MCF 10A (cell line): ENCODE measurements around the gene VWA5A. TPM values are rescaled to one million over a fixed set of nuclear protein-coding genes. Genes with fewer than 3 reads are reported as not detected.

Source experiments
- BruUV-seq: library from RNA; stranded (reverse); fragments of 400-500 nt; replicated peaks from 2 replicates; lab custom pipeline; 2021; lab: Mats Ljungman, UMichigan
- CTCF ChIA-PET: fragments of 300-600 bp; sonication (Branson Sonifier 250); formaldehyde crosslinking; extraction: SDS; loops from one replicate; lab custom pipeline; 2021; ENCODE audit warnings: antibody characterized with exemption, inconsistent platforms; lab: Yijun Ruan, JAX
- POLR2A ChIA-PET: fragments of 300-600, 350-650 bp; sonication (Branson Sonifier 250); formaldehyde crosslinking; extraction: SDS; loops from one replicate; lab custom pipeline; 2020; ENCODE audit warnings: antibody characterized with exemption, inconsistent platforms; lab: Yijun Ruan, JAX
- DNase-seq: peaks from one replicate; pipeline ENCODE4 v3.0.0-alpha.2; 2018; ENCODE audit not compliant: unreplicated experiment
- H3K27ac Mint-ChIP-seq: one replicate; pipeline ENCODE4 v1.8.0; 2022; ENCODE audit warnings: mild to moderate bottlenecking, low read depth, mixed read lengths; ENCODE audit not compliant: unreplicated experiment
- H3K27me3 Mint-ChIP-seq: one replicate; pipeline ENCODE4 v1.8.0; 2022; ENCODE audit warnings: mixed read lengths; ENCODE audit not compliant: insufficient read depth, unreplicated experiment
- H3K36me3 Mint-ChIP-seq: one replicate; pipeline ENCODE4 v1.8.0; 2022; ENCODE audit warnings: mild to moderate bottlenecking, moderate library complexity, mixed read lengths; ENCODE audit not compliant: insufficient read depth, unreplicated experiment
- H3K4me1 Mint-ChIP-seq: one replicate; pipeline ENCODE4 v1.8.0; 2022; ENCODE audit warnings: mixed read lengths; ENCODE audit not compliant: insufficient read depth, unreplicated experiment
- H3K4me3 Mint-ChIP-seq: one replicate; pipeline ENCODE4 v1.8.0; 2022; ENCODE audit warnings: mild to moderate bottlenecking, moderate library complexity, mixed read lengths; ENCODE audit not compliant: unreplicated experiment
- H3K9me3 Mint-ChIP-seq: one replicate; pipeline ENCODE4 v1.8.0; 2022; ENCODE audit warnings: mixed read lengths; ENCODE audit not compliant: unreplicated experiment
- intact Hi-C: fragments of 100-400 bp; cut with micrococcal nuclease; formaldehyde crosslinking; loops from 2 replicates; pipeline ENCODE4 v1.14.1; 2022
- total RNA-seq: library from RNA; stranded (reverse); gene quantifications from 2 replicates; pipeline ENCODE4 v1.2.3, GENCODE V29; 2022
- TF ChIP-seq, protein P1 (sequence below): fragments of 200-600 bp; IDR thresholded peaks from one replicate; pipeline ENCODE4 v1.8.0; 2022; ENCODE audit warnings: antibody characterized with exemption, mild to moderate bottlenecking; ENCODE audit not compliant: unreplicated experiment

The VWA5A gene
- total RNA-seq, 1 experiment from 2014 or later: 7.9 TPM

- intact Hi-C loops: loop anchor here (2.0 kb wide), 1 partner anchor 45 kb away; no protein-coding TSS in a partner anchor
- BruUV-seq: TSS peak; percentile 79
- peak overlapping the region; percentile 82 for H3K4me3 Mint-ChIP-seq
- POLR2A ChIA-PET: interaction anchor here (0.7 to 2.2 kb wide), 7 partner anchors 8 to 995 kb away, joined by 3 to 8 read pairs (median 4); no protein-coding TSS in a partner anchor
- no peaks in the 10 kb centered on the region for H3K27me3 Mint-ChIP-seq
- CTCF ChIA-PET: interaction anchor here (0.6 to 2.2 kb wide), 4 partner anchors 34 to 1861 kb away, joined by 3 to 9 read pairs (median 4); no protein-coding TSS in a partner anchor
- no peaks in the 10 kb centered on the region for H3K9me3 Mint-ChIP-seq
- peaks cover 42% of the 10 kb centered on the region for H3K36me3 Mint-ChIP-seq
- DNase-seq: no peak
- H3K27ac Mint-ChIP-seq: peak overlapping the region; percentile 64
- TF ChIP-seq, protein P1, sequence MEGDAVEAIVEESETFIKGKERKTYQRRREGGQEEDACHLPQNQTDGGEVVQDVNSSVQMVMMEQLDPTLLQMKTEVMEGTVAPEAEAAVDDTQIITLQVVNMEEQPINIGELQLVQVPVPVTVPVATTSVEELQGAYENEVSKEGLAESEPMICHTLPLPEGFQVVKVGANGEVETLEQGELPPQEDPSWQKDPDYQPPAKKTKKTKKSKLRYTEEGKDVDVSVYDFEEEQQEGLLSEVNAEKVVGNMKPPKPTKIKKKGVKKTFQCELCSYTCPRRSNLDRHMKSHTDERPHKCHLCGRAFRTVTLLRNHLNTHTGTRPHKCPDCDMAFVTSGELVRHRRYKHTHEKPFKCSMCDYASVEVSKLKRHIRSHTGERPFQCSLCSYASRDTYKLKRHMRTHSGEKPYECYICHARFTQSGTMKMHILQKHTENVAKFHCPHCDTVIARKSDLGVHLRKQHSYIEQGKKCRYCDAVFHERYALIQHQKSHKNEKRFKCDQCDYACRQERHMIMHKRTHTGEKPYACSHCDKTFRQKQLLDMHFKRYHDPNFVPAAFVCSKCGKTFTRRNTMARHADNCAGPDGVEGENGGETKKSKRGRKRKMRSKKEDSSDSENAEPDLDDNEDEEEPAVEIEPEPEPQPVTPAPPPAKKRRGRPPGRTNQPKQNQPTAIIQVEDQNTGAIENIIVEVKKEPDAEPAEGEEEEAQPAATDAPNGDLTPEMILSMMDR: no peak
- peaks cover 5% of the 10 kb centered on the region for H3K4me1 Mint-ChIP-seq
These were observed 749 bp downstream of the VWA5A start for GRCh38 chr11:124115782-124116616.

GRCh38 chr11:124119103-124119502, 3.9 kb downstream of the VWA5A start:
- H3K9me3 Mint-ChIP-seq: no peaks in the 10 kb centered on the region
- TF ChIP-seq, protein P1: no peak
- POLR2A ChIA-PET: no interaction called here
- H3K27ac Mint-ChIP-seq: no peak overlapping the region
- no peak overlapping the region for H3K4me3 Mint-ChIP-seq
- no TSS peak for BruUV-seq
- H3K36me3 Mint-ChIP-seq: peaks cover 59% of the 10 kb centered on the region
- no peaks in the 10 kb centered on the region for H3K27me3 Mint-ChIP-seq
- no peak for DNase-seq
- CTCF ChIA-PET: no interaction called here
- intact Hi-C loops: no loop called here
- H3K4me1 Mint-ChIP-seq: peaks cover 5% of the 10 kb centered on the region

DNA sequence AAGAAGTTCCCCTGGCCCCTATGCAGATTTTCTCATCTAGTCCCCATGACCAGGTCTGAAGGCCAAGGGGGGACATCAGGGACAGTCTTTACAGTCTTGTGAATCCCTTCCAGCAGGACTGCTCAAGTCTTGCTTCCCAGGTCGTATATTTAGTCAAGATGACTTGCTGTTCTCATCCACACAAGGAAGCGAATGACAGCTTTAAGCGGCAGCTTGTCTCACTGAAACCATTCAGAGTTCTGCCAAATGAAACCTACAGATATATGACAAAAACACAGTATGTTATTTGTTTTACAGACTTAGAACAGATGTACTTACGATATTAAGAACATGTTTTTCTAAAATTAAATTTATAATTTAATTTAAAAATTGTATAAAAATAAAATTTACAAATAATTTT, 5.6 kb downstream of the VWA5A start:
- ChIA-PET CTCF (interaction anchor here (0.7 to 1.7 kb wide), 2 partner anchors 50 to 410 kb away, joined by 3 read pairs; no protein-coding TSS in a partner anchor), POLR2A (interaction anchor here (1.3 kb wide), 1 partner anchor 9 kb away, joined by 4 read pairs; no protein-coding TSS in a partner anchor)
- Mint-ChIP-seq H3K36me3 (peaks cover 62% of the 10 kb centered on the region), H3K27me3 (no peaks in the 10 kb centered on the region), H3K4me3 (no peak overlapping the region), H3K4me1 (peaks cover 5% of the 10 kb centered on the region), H3K27ac (no peak overlapping the region), H3K9me3 (no peaks in the 10 kb centered on the region)
- DNase-seq: no peak
- BruUV-seq: no TSS peak
- intact Hi-C loops: no loop called here
- TF ChIP-seq, protein P1: no peak

- H3K4me3 Mint-ChIP-seq: no peak overlapping the region
- no peaks in the 10 kb centered on the region for H3K4me1 Mint-ChIP-seq
- TF ChIP-seq, protein P1: no peak
- DNase-seq: no peak
- BruUV-seq: no TSS peak
- no peaks in the 10 kb centered on the region for H3K27me3 Mint-ChIP-seq
- ChIA-PET POLR2A (interaction anchor here (1.3 kb wide), 1 partner anchor 8 kb away, joined by 4 read pairs; no protein-coding TSS in a partner anchor), CTCF (no interaction called here)
- no peaks in the 10 kb centered on the region for H3K9me3 Mint-ChIP-seq
- intact Hi-C loops: no loop called here
- H3K36me3 Mint-ChIP-seq: peaks cover 68% of the 10 kb centered on the region
- no peak overlapping the region for H3K27ac Mint-ChIP-seq
These were observed 6.9 kb downstream of the VWA5A start for GRCh38 chr11:124122123-124122522.
